ENCODE measurements around the gene CCL18.
"Not testable (repeated sequence)": the region's sequence is repeated elsewhere in the genome, so short reads cannot be mapped to it uniquely, and the experiment has no call there.

CCL18 gene

GRCh38 chr17:36104246-36104645, 40.2 kb downstream of the CCL18 start:
- DNase-seq (ENCODE audit: low read depth in 2 of 2): not testable (repeated sequence)

GRCh38 chr17:36104701-36105181, 40.7 kb downstream of the CCL18 start:
- no peak for DNase-seq (ENCODE audit: low read depth in 2 of 2)

- DNase-seq (ENCODE audit: low read depth in 2 of 2): no peak
These were observed 41.9 kb downstream of the CCL18 start for GRCh38 chr17:36105781-36106492.

- no peak for DNase-seq (ENCODE audit: low read depth in 2 of 2)
These were observed 42.4 kb downstream of the CCL18 start for GRCh38 chr17:36106493-36106835.

GRCh38 chr17:36107660-36108059, 43.6 kb downstream of the CCL18 start:
- DNase-seq (ENCODE audit: low read depth in 2 of 2): no peak

GRCh38 chr17:36108265-36108664, 44.2 kb downstream of the CCL18 start:
- DNase-seq (ENCODE audit: low read depth in 2 of 2): not testable (repeated sequence)

- no peak for DNase-seq (ENCODE audit: low read depth in 2 of 2)
These were observed 47.0 kb downstream of the CCL18 start for GRCh38 chr17:36111068-36111490.

GRCh38 chr17:36112572-36112971, 48.5 kb downstream of the CCL18 start:
- no peak for DNase-seq (ENCODE audit: low read depth in 2 of 2)

GRCh38 chr17:36113131-36113530, 49.1 kb downstream of the CCL18 start:
- not testable (repeated sequence) for DNase-seq (ENCODE audit: low read depth in 2 of 2)

GRCh38 chr17:36114971-36115648, 51.0 kb downstream of the CCL18 start:
- not testable (repeated sequence) for DNase-seq (ENCODE audit: low read depth in 2 of 2)

GRCh38 chr17:36115649-36115977, 51.5 kb downstream of the CCL18 start:
- not testable (repeated sequence) for DNase-seq (ENCODE audit: low read depth in 2 of 2)

- no peak for DNase-seq (ENCODE audit: low read depth in 2 of 2)
These were observed 53.7 kb downstream of the CCL18 start for GRCh38 chr17:36117505-36118382.

- DNase-seq (ENCODE audit: low read depth in 2 of 2): no peak
These were observed 54.6 kb downstream of the CCL18 start for GRCh38 chr17:36118477-36119353.

- DNase-seq (ENCODE audit: low read depth in 2 of 2): no peak
These were observed 56.1 kb downstream of the CCL18 start for GRCh38 chr17:36120221-36120620.

GRCh38 chr17:36121099-36121498, 57.0 kb downstream of the CCL18 start:
- DNase-seq (ENCODE audit: low read depth in 2 of 2): not testable (repeated sequence)
